D341Med (cell line): Measurements from ENCODE around the gene GPC3.
"Not testable (repeated sequence)": the region's sequence is repeated elsewhere in the genome, so short reads cannot be mapped to it uniquely, and the experiment has no call there.

ENCODE experiments used
- DNase-seq: peaks from one replicate; pipeline ENCODE4 v3.0.0; 2012; ENCODE audit warnings: low spot score

Gene GPC3

DNA sequence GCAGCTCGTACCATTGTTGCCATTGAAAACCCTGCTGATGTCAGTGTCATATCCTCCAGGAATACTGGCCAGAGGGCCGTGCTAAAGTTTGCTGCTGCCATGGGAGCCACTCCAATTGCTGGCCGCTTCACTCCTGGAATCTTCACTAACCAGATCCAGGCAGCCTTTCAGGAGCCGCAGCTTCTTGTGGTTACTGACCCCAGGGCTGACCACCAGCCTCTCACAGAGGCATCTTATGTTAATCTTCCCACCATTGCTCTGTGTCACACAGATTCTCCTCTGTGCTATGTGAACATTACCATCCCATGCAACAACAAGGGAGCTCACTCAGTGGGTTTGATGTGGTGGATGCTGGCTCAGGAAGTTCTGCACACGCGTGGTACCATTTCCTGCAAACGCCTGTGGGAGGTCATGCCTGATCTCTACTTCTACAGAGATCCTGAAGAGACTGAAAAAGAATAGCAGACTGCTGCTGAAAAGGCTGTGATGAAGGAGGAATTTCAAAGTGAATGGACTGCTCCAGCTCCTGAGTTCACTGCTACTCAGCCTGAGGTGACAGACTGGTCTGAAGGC lies 222.3 kb downstream of the GPC3 start:
- DNase-seq = not testable (repeated sequence)

- no peak for DNase-seq
Observed at GRCh38 chrX:133754657-133755056, 230.7 kb downstream of the GPC3 start.

GRCh38 chrX:133749951-133750350 lies 235.4 kb downstream of the GPC3 start:
- no peak for DNase-seq

- DNase-seq = no peak
Observed at GRCh38 chrX:133749370-133749769, 236.0 kb downstream of the GPC3 start.

GRCh38 chrX:133747196-133747595 lies 238.2 kb downstream of the GPC3 start:
- DNase-seq = no peak

DNA sequence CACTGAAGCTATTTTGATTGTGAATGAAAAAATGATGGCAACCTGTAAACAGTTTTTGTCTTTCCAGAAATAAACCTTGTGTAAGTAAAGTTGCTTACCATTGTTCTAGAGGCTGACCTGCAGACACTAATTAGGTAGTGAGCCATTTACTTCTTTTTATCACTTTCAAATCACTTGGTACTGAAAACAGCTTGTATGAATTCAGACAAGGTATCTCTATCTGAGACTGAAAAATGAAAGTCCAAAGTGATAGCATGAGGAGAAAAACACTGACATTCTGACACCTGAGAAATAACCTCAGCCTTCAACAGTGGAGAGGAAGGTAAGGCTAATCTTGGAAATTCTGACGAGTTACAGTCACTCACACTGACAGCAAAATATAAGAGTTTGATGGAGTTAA lies 238.8 kb downstream of the GPC3 start:
- no peak for DNase-seq

DNA sequence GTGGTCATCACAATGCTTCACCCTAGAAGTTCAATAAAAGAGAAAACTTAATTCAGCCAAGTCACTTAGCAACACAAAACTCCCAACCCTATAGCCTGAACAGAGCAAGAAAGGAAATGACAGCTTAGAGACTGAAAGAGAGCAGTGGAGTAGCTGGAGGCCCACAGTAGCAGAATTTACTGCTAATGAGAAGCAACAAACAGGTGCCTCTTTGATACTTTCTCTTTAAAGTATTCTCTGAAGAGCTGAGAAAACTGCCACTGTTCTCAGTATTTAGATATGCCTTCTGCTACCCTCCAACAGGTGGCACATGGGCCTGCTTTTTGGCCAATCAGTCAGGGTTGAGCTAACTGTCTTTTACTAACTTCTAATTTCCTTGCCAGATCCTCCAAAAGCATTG lies 240.0 kb downstream of the GPC3 start:
- no peak for DNase-seq

- DNase-seq = no peak
Observed at GRCh38 chrX:133742602-133743305, 242.6 kb downstream of the GPC3 start.

DNA sequence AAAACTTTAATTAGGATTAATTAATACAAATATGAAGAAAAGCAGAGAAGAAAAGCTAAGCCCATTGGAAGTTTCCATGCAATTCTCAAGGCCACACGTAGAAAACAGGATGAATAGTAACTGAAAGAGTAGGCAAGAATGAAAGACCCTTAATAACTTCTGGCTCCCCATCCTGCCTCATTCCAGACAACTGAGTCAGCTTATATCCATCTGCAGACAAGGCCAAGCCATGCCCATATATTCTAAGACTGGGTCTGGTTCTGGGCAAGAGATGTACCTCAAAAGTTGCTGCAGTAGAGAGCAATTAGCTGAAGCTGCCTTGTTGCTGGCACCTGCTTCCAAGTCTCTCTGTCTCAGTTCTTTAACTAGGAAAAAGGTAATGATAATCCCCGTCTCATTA lies 244.1 kb downstream of the GPC3 start:
- no peak for DNase-seq

DNA sequence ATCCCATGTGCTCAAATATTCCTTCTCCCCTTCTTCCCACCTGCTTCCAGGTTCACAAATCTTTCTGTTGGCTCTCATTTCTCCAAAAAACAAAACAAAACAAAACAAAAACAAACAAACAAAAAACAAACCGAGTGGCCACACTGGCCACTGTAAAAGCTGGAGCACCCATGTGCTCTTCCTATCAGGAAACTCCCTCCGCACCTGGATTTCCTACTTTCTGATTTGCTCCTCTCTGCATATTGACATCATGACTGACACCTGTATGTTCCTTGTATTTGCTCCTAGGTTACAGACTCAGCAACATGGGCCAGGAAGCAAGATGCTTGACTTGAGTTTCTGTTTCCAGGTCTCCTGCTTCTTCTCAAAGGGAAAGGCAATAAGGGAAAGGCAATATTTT lies 258.8 kb downstream of the GPC3 start:
- no peak for DNase-seq

DNA sequence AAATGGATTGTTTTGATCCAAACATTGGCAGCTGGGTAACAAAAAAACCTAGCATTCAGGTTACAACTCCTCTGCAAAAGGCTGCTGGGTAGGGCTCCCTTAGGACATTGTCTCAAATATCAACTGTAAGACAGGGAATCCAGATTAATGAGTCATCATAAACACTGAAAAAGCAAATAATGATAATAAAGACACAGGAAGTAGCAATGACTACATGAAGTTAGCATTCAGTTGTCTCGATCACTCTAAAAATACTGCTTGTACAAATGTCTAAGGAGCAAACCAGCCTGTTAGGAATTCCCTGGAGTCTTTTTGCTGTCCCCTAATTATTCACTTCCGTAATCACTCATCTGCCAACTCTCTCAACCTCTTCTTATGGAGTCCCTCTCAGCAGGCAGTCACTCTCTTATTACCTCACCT lies 259.2 kb downstream of the GPC3 start:
- DNase-seq = no peak

DNA sequence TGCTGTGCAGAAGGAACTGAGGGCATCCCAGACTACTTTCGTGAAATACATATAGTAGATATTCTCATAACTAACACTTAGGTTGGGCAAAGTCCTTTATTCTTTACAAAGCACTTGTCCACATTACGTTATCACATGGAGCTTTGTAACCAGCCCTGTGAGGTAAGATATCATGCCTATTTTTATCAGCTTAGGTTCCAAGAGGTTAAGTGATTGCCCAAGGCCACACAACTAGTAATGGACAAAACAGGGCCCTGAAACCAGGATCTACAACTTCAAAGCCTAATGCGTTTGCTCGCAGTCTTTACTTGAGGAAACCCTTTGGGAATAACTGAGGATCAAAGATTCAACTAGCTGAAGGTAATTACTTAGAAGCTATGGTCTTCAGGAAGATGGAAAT lies 261.5 kb downstream of the GPC3 start:
- DNase-seq = no peak

DNA sequence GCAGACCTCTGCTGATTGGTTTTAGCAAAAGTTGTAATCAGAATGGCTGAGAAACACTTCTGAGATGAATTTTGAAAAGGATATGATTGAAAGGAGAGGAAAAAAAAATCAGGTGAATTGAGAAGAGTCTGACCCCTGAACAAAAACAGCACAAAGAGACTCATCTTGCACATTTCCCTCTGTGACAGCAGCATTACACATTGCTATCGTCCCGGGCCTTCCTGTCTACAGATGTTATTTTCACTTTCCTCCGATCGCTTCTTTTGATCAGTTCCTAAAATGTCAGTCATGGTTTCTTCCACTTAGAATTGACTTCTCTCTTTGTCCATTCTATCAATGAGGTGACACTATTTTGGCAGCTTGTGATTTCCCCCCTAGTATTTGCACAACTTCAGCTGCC lies 262.6 kb downstream of the GPC3 start:
- no peak for DNase-seq

- not testable (repeated sequence) for DNase-seq
Observed at GRCh38 chrX:133720269-133720668, 265.1 kb downstream of the GPC3 start.

DNA sequence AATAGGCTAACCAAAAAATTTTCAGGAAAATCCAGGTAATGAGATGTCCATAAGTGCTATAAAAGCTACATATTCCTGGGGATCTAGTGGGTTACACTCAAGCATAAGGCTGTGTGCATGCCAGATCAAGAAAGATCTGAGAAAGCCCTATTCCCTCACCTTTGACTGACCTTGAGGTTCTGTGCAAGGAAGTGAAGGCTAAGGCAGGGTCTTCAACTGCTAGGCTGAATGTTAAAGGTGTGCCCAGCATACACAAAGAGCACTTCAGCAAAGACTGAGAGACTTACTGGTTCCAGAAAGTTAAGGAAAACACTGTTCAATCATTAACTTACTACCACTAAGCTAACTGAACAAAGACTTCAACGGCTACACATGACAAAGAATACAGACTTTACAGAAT lies 269.7 kb downstream of the GPC3 start:
- no peak for DNase-seq

DNA sequence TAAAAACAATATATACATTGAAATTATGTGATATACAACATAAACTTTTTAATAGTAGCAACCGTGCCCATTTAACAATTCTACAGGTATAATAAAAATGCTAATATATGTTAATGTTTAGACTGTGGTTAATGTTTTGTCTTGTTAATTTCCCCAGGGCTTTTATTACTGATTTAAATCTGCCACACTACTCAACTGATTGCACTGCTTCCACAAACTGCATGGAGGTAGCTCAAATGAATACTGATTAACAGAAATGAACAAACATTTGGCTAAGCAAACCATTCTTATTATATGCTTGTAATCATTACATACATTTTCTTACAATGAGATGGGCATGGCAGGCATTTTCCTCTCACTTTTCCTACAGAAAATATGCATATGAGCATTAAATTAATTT lies 275.9 kb downstream of the GPC3 start:
- no peak for DNase-seq

GRCh38 chrX:133706890-133707289 lies 278.5 kb downstream of the GPC3 start:
- DNase-seq = no peak

DNA sequence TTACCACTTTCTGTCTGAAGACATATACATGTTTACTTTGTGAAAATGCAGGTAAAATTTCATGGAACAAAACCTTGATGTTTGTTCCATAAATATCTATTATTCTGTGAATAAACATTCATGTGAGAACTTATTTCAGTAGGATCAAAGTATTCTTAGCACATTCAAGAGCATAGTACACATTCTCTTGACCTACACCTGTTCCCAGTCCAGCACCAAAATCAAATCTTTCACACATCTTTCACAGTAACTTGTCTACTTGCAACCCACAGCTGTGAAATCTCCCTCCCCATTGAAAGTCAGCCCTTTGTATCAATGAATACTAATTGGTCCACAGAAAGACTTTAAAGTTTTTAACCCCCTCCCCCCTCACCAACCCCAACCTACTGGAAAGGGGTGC lies 283.2 kb downstream of the GPC3 start:
- no peak for DNase-seq

GRCh38 chrX:133699023-133699728 lies 286.2 kb downstream of the GPC3 start:
- DNase-seq = no peak

DNA sequence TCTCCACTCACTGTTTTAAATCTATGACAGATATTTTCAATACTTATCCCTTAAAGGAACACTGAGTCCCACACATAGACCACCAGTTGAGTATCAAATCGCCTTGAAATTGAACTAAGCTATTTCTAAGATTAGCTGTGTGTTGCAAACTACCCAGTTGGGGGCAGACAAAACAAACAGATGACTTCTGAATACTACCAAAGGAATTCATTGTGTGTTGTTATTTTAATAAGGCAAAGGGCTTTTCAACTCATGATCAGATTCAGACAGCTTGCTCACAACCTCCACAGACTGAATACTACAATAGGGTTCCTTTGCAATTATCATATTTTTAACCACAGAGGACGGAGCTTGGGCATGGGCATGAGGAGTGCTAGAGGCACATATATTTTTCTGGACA lies 287.1 kb downstream of the GPC3 start:
- DNase-seq = no peak

GRCh38 chrX:133697656-133698055 lies 287.7 kb downstream of the GPC3 start:
- no peak for DNase-seq

DNA sequence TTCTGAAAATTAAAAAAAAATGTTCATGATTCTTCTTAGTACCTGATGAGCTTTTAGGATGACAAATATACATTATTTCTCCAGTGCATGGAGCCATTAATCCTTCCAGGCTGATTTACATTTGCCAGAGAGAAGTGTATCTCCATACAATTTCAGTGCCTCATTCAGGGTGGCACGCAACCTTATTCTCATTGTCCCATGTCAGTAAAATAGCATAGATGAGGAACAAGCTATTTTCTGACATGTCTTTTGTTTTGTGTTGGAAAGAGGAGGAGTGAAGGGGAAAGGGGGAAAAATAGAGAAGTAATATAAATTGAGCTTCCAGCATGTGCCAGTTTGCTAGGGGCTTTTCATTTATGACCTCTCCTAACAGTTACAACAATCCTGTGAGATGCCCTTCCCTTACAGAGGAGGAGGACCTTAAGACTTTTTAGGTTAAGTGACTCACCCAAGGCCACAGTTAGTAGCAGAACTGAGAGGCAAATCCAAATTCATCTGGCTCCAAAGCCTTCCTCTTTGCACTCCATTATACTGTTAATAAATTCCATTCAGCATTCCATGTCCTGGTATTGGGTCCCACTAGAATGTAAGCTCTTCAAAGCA lies 295.3 kb downstream of the GPC3 start:
- DNase-seq = no peak

GRCh38 chrX:133685822-133686221 lies 299.6 kb downstream of the GPC3 start:
- DNase-seq = peak; percentile 67
